ENCODE results near the gene MRPS25. TPM values are rescaled to one million over a fixed set of nuclear protein-coding genes. Genes with fewer than 3 reads are reported as not detected.

The MRPS25 gene
- total RNA-seq, 1 donor: 9.5 TPM

DNA sequence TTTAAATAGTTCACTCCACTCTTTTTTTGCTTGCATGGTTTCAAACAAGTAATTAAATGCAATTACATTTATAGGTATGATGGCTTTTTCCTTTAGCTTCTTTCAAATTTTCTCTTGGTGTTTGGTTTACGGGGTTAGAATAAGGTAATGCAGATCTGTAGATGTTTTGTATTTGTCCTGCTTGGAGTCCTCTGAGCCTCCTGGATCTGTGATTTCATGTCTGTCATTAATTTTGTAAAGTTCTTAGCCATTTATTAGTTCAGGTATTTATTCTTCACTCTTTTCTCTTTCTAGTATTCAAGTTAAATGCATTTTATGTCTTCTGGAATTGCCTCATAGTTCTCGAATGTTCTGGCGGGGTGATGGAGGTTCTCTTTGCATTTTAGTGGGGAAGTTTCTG is 1.4 kb upstream of the MRPS25 start:
- no peak for DNase-seq (ENCODE audit: low read depth)
- TF ChIP-seq CTCF (IDR thresholded peaks at IDR 0.05; ENCODE audit: insufficient read depth, low read depth, low read length): no peak
- no peak overlapping the region for H3K4me3 ChIP-seq (ENCODE audit: low read depth, low read length)

- TF ChIP-seq CTCF (IDR thresholded peaks at IDR 0.05; ENCODE audit: insufficient read depth, low read depth, low read length): no peak
- no peak for DNase-seq (ENCODE audit: low read depth)
- peak overlapping the region; percentile 89 for H3K4me3 ChIP-seq (ENCODE audit: low read depth, low read length)
Observed at GRCh38 chr3:15065550-15066007, 464 bp upstream of the MRPS25 start.

DNA sequence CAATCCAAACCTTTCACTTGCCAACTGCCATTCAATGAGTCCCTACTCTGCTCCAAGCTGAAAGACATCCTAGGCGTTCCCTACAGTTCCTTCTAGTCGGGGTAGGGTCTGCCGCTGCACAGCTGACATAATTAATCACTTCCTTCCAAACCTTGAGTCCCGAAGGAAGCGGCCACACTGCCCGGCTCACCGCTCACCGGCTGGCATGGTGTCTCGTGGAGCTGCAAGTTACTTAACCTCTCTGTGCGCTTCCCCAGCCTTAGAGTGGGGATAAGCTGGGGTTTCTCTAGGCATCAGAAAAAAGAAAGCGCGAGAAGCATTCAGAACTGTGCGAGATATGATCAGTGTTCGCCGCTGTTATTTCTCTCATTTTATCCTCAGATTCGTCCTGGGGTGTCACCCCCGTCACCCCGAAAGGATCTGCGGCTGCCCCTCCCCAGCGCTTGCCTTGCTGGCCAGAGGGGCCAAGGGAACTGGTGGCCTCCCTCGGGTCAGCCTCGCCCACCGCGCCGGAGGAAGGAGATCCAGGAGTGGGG is 748 bp downstream of the MRPS25 start:
- peak overlapping the region; percentile 89 for H3K4me3 ChIP-seq (ENCODE audit: low read depth, low read length)
- DNase-seq (ENCODE audit: low read depth): peak; percentile 52
- TF ChIP-seq CTCF (IDR thresholded peaks at IDR 0.05; ENCODE audit: insufficient read depth, low read depth, low read length): no peak

DNA sequence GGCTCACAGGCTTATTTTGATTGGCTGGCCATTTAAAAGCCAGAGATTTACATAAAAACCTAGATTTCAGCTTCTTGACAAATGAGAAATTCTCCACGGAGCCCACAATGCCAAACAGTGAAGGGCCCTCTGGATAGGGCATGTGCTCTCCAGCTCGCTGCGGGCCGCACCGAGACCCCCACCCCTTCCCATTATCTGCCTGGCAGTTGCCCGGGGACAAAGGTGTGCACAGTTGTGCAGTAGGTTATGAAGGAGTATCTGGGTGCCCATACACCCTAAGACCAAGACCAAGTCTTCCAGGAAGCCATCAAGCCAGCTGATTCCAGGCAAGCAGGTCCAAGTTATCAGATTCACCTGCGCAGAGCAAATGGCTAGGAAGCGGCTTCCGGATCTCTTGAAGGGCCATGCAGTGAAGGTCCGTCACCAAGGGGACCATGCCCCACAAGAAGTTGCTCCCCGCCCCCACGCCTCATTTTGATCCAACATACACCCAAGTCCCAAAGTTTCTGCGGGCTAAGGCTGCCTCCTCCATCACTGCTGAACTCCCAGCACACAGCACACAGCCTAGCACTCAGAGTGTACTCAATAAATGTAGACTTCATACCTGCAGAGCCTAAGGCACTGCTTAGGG is 1.3 kb downstream of the MRPS25 start:
- no peak for TF ChIP-seq CTCF (IDR thresholded peaks at IDR 0.05; ENCODE audit: insufficient read depth, low read depth, low read length)
- H3K4me3 ChIP-seq (ENCODE audit: low read depth, low read length): peak overlapping the region; percentile 89
- no peak for DNase-seq (ENCODE audit: low read depth)

- no peak overlapping the region for H3K4me3 ChIP-seq (ENCODE audit: low read depth, low read length)
- no peak for DNase-seq (ENCODE audit: low read depth)
- TF ChIP-seq CTCF (IDR thresholded peaks at IDR 0.05; ENCODE audit: insufficient read depth, low read depth, low read length): no peak
Observed at GRCh38 chr3:15063238-15063637, 1.9 kb downstream of the MRPS25 start.

GRCh38 chr3:15060029-15060428 is 5.1 kb downstream of the MRPS25 start:
- TF ChIP-seq CTCF (IDR thresholded peaks at IDR 0.05; ENCODE audit: insufficient read depth, low read depth, low read length): no peak
- no peak overlapping the region for H3K4me3 ChIP-seq (ENCODE audit: low read depth, low read length)
- no peak for DNase-seq (ENCODE audit: low read depth)

Measured in fibroblast of villous mesenchyme (primary cell).